PC-9 (cell line): Measurements from ENCODE around the gene LYSMD3. TPM values are rescaled to one million over a fixed set of nuclear protein-coding genes. Genes with fewer than 3 reads are reported as not detected.

ENCODE experiments used
- BruUV-seq: library from RNA; stranded (reverse); fragments of 400-500 nt; replicated peaks from 2 replicates; lab custom pipeline; 2021; lab: Mats Ljungman, UMichigan
- CTCF ChIA-PET: fragments of 300-600 bp; sonication (Branson Sonifier 250); formaldehyde crosslinking; loops from one replicate; lab custom pipeline; 2022; ENCODE audit warnings: antibody characterized with exemption; lab: Charles Lee
- POLR2A ChIA-PET: fragments of 300-600 bp; sonication (Branson Sonifier 250); formaldehyde crosslinking; loops from one replicate; lab custom pipeline; 2022; ENCODE audit warnings: antibody characterized with exemption; ENCODE audit not compliant: unreplicated experiment; lab: Charles Lee
- DNase-seq, 2 experiments: peaks; one replicate each; pipeline versions ENCODE4 v3.0.0 to v3.0.0-alpha.2; 2015 to 2022; ENCODE audit warnings: mixed read lengths in 1 of 2
- H2AFZ ChIP-seq: fragments of 200-600 bp; sonication (generic); 2 replicates; pipeline ENCODE4 v1.8.1; 2017; ENCODE audit warnings: antibody characterized with exemption
- H3F3A ChIP-seq: fragments of 200-600 bp; sonication (generic); 2 replicates; pipeline ENCODE4 v1.8.1; 2017; ENCODE audit warnings: antibody characterized with exemption, mild to moderate bottlenecking, low read depth; ENCODE audit not compliant: insufficient read depth
- H3K27ac ChIP-seq: fragments of 200-600 bp; sonication (generic); 2 replicates; pipeline ENCODE4 v1.6.1; 2016; ENCODE audit warnings: mixed run types
- H3K27me3 ChIP-seq: fragments of 200-600 bp; sonication (generic); 2 replicates; pipeline ENCODE4 v1.6.1; 2016; ENCODE audit warnings: low read depth, mixed run types; ENCODE audit not compliant: insufficient read depth
- H3K36me3 ChIP-seq: fragments of 200-600 bp; sonication (generic); 2 replicates; pipeline ENCODE4 v1.6.1; 2016; ENCODE audit warnings: low read depth, mixed run types
- H3K4me1 ChIP-seq: fragments of 200-600 bp; sonication (generic); replicated peaks from 2 replicates; pipeline ENCODE4 v1.6.1; 2016; ENCODE audit warnings: mixed run types; ENCODE audit not compliant: insufficient read depth
- H3K4me2 ChIP-seq: fragments of 200-600 bp; sonication (generic); 2 replicates; pipeline ENCODE4 v1.6.1; 2017; ENCODE audit warnings: mixed run types
- H3K4me3 ChIP-seq: fragments of 200-600 bp; sonication (generic); 2 replicates; pipeline ENCODE4 v1.6.1; 2016; ENCODE audit warnings: mixed run types
- H3K79me2 ChIP-seq: fragments of 200-600 bp; sonication (generic); 2 replicates; pipeline ENCODE4 v1.6.1; 2017; ENCODE audit warnings: low read depth, mixed run types
- H3K9me2 ChIP-seq: fragments of 200-600 bp; sonication (generic); 2 replicates; pipeline ENCODE4 v1.8.1; 2017; ENCODE audit warnings: mild to moderate bottlenecking; ENCODE audit not compliant: insufficient read depth
- H3K9me3 ChIP-seq: fragments of 200-600 bp; sonication (generic); 2 replicates; pipeline ENCODE4 v1.8.1; 2016; ENCODE audit warnings: low read depth; ENCODE audit not compliant: insufficient read depth
- H4K20me1 ChIP-seq: fragments of 200-600 bp; sonication (generic); 2 replicates; pipeline ENCODE4 v1.8.1; 2017; ENCODE audit not compliant: insufficient read depth
- CTCF ChIP-seq: fragments of 200-600 bp; sonication (generic); conservative IDR thresholded peaks from 2 replicates; pipeline ENCODE4 v1.6.1; 2017; ENCODE audit warnings: mixed run types, antibody characterized with exemption, mild to moderate bottlenecking, moderate library complexity
- EZH2 ChIP-seq: fragments of 200-600 bp; sonication (generic); IDR thresholded peaks from 2 replicates; pipeline ENCODE4 v1.8.0; 2017; ENCODE audit warnings: antibody characterized with exemption, low read depth
- intact Hi-C: fragments of 100-400 bp; cut with micrococcal nuclease; formaldehyde crosslinking; loops from one replicate; pipeline ENCODE4 v1.10.0; 2022; ENCODE audit not compliant: unreplicated experiment
- total RNA-seq: library from RNA; stranded (reverse); gene quantifications from 2 replicates; pipeline ENCODE4 v1.2.3, GENCODE V29; 2021

Gene LYSMD3
- total RNA-seq, 1 experiment from 2014 or later, result 10.6 TPM

- intact Hi-C loops, result loop anchor here (2.0 kb wide), 1 partner anchor 29 kb away; the partner anchor contains the start of gene LYSMD3
- H3K9me2 ChIP-seq, result no peaks in the 10 kb centered on the region
- no peaks in the 10 kb centered on the region for H3K79me2 ChIP-seq
- no peak overlapping the region for H3K27ac ChIP-seq
- H2AFZ ChIP-seq, result peak overlapping the region; percentile 79
- ChIA-PET CTCF (no interaction called here), POLR2A (no interaction called here)
- no peaks in the 10 kb centered on the region for H3K9me3 ChIP-seq
- H3K4me1 ChIP-seq, result 0 out of 2 replicates have a peak, but pooled peaks cover 4% of the 10 kb centered on the region
- no peaks in the 10 kb centered on the region for H3K36me3 ChIP-seq
- no TSS peak for BruUV-seq
- peak overlapping the region; percentile 54 for H3K4me3 ChIP-seq
- peaks cover 50% of the 10 kb centered on the region for H3K27me3 ChIP-seq
- DNase-seq, result no peak
- H4K20me1 ChIP-seq, result no peaks in the 10 kb centered on the region
- TF ChIP-seq EZH2, result no peak
- TF ChIP-seq CTCF, result no peak
- H3K4me2 ChIP-seq, result peak overlapping the region; percentile 87
- H3F3A ChIP-seq, result no peaks in the 10 kb centered on the region
Observed at GRCh38 chr5:90557871-90558270, 28.5 kb upstream of the LYSMD3 start.

- H3K27ac ChIP-seq, result no peak overlapping the region
- POLR2A ChIA-PET, result no interaction called here
- H4K20me1 ChIP-seq, result no peaks in the 10 kb centered on the region
- H3K9me3 ChIP-seq, result no peaks in the 10 kb centered on the region
- H3K9me2 ChIP-seq, result no peaks in the 10 kb centered on the region
- TF ChIP-seq CTCF, result no peak
- no peak for TF ChIP-seq EZH2
- H3K27me3 ChIP-seq, result peaks cover 55% of the 10 kb centered on the region
- H3K4me1 ChIP-seq, result 0 out of 2 replicates have a peak, but pooled peaks cover 4% of the 10 kb centered on the region
- H2AFZ ChIP-seq, result no peak overlapping the region
- no TSS peak for BruUV-seq
- no peak for DNase-seq
- CTCF ChIA-PET, result interaction anchor here (0.5 kb wide), 1 partner anchor 740 kb away, joined by 4 read pairs; no protein-coding TSS in a partner anchor
- H3F3A ChIP-seq, result no peaks in the 10 kb centered on the region
- intact Hi-C loops, result loop anchor here (2.0 kb wide), 1 partner anchor 29 kb away; the partner anchor contains the start of gene LYSMD3
- peak overlapping the region; percentile 54; the same call in 1 of the 2 replicates for H3K4me3 ChIP-seq
- H3K4me2 ChIP-seq, result peak overlapping the region; percentile 87; the same call in 1 of the 2 replicates
- no peaks in the 10 kb centered on the region for H3K36me3 ChIP-seq
- H3K79me2 ChIP-seq, result no peaks in the 10 kb centered on the region
Observed at GRCh38 chr5:90557391-90557790, 28.0 kb upstream of the LYSMD3 start.

GRCh38 chr5:90555666-90556065 lies 26.3 kb upstream of the LYSMD3 start:
- Histone ChIP-seq H2AFZ (no peak overlapping the region), H3K27me3 (peaks cover 69% of the 10 kb centered on the region), H3K27ac (no peak overlapping the region), H3F3A (no peaks in the 10 kb centered on the region), H3K79me2 (no peaks in the 10 kb centered on the region), H3K9me3 (no peaks in the 10 kb centered on the region), H4K20me1 (no peaks in the 10 kb centered on the region), H3K4me2 (no peak overlapping the region), H3K4me1 (0 out of 2 replicates have a peak, but pooled peaks cover 4% of the 10 kb centered on the region), H3K4me3 (no peak overlapping the region), H3K36me3 (no peaks in the 10 kb centered on the region), H3K9me2 (no peaks in the 10 kb centered on the region)
- CTCF ChIA-PET, result no interaction called here
- TF ChIP-seq EZH2 (no peak), CTCF (no peak)
- intact Hi-C loops, result loop anchor here (2.0 kb wide), 1 partner anchor 27 kb away; the partner anchor contains the start of gene LYSMD3
- no TSS peak for BruUV-seq
- POLR2A ChIA-PET, result no interaction called here
- DNase-seq, result no peak
